ENCODE measurements around the gene CYP26B1.

GRCh38 chr2:72157871-72158771 lies 10.5 kb upstream of the CYP26B1 start:
- TF ChIP-seq CTCF (conservative IDR thresholded peaks at IDR 0.05; ENCODE audit: low read depth, low read length): no peak
- TF ChIP-seq EZH2 (IDR thresholded peaks at IDR 0.05; ENCODE audit: borderline replicate concordance, low read depth, low read length, poor library complexity, severe bottlenecking): no peak
